K562 (cell line): ENCODE data around the gene WDR46. TPM values are rescaled to one million over a fixed set of nuclear protein-coding genes. Genes with fewer than 3 reads are reported as not detected.

ENCODE experiments used
- CHD4 ChIP-seq: fragments of 200-600 bp; sonication (generic); IDR thresholded peaks from 3 replicates; pipeline ENCODE4 v1.6.1; 2012; ENCODE audit warnings: low read depth, mild to moderate bottlenecking, mixed read lengths, low read length, inconsistent platforms; ENCODE audit not compliant: insufficient read depth, insufficient replicate concordance, poor library complexity, severe bottlenecking
- CTBP1 ChIP-seq: fragments of 450-650 bp; IDR thresholded peaks from 2 replicates; pipeline ENCODE4 v1.6.1; 2016; ENCODE audit warnings: borderline replicate concordance
- ELK3 ChIP-seq: fragments of 450-650 bp; formaldehyde crosslinking; IDR thresholded peaks from 2 replicates; pipeline ENCODE4 v1.4.0; 2020; ENCODE audit warnings: mild to moderate bottlenecking
- FOXP1 ChIP-seq: sonication (generic); formaldehyde crosslinking; IDR thresholded peaks from 2 replicates; pipeline ENCODE4 v1.8.0; 2022; ENCODE audit warnings: mild to moderate bottlenecking, missing genetic modification reagents
- HMG20A ChIP-seq: fragments of 450-650 bp; formaldehyde crosslinking; conservative IDR thresholded peaks from 2 replicates; pipeline ENCODE4 v1.4.0; 2020; ENCODE audit warnings: mild to moderate bottlenecking, mixed read lengths
- KLF13 ChIP-seq: fragments of 450-650 bp; IDR thresholded peaks from 2 replicates; pipeline ENCODE4 v1.6.1; 2016; ENCODE audit warnings: missing genetic modification characterization, low read depth, mild to moderate bottlenecking, missing compliant biosample characterization, moderate library complexity, borderline replicate concordance
- NCOA6 ChIP-seq: fragments of 450-650 bp; IDR thresholded peaks from 2 replicates; pipeline ENCODE4 v1.6.1; 2017; ENCODE audit warnings: mild to moderate bottlenecking
- PCBP1 ChIP-seq: fragments of 200-400 bp; formaldehyde crosslinking; IDR thresholded peaks from 2 replicates; pipeline ENCODE4 v1.6.1; 2018; ENCODE audit warnings: mild to moderate bottlenecking, low read depth, low read length; ENCODE audit not compliant: poor library complexity, severe bottlenecking
- POLR2B ChIP-seq: fragments of 450-650 bp; IDR thresholded peaks from 2 replicates; pipeline ENCODE4 v1.6.1; 2018; ENCODE audit warnings: low read depth; ENCODE audit not compliant: partially characterized antibody
- STAT5B ChIP-seq: fragments of 250-450 bp; sonication (Bioruptor Pico); IDR thresholded peaks from 2 replicates; pipeline ENCODE4 v1.8.0; 2021; ENCODE audit warnings: mild to moderate bottlenecking, inconsistent platforms
- TAF1 ChIP-seq: IDR thresholded peaks from 2 replicates; pipeline ENCODE4 v1.6.1; 2011; ENCODE audit warnings: mild to moderate bottlenecking, low read length, moderate library complexity; ENCODE audit not compliant: insufficient read depth, control insufficient read depth, severe bottlenecking; ENCODE audit errors: extremely low read depth
- ZNF395 ChIP-seq: fragments of 200-800 bp; sonication (Bioruptor generic); IDR thresholded peaks from 2 replicates; pipeline ENCODE4 v1.6.1; 2017; ENCODE audit warnings: missing genetic modification characterization, missing compliant biosample characterization
- ZNF436 ChIP-seq: fragments of 250-450, 450-650 bp; sonication (Bioruptor Pico); formaldehyde crosslinking; IDR thresholded peaks from 2 replicates; pipeline ENCODE4 v1.7.0; 2020; ENCODE audit warnings: mild to moderate bottlenecking
- ZNF830 ChIP-seq: fragments of 250-450 bp; sonication (Bioruptor Pico); IDR thresholded peaks from 2 replicates; pipeline ENCODE4 v1.5.0; 2021; ENCODE audit warnings: mild to moderate bottlenecking
- polyA plus RNA-seq, 8 experiments: library from polyadenylated mRNA; depleted of rRNA in 4 of 8; stranded (reverse) in 5 of 8; unstranded in 3 of 8; fragments of >200 nt; fragmentation: Nextera tagmentation in 2 of 8; fragmentation: Illumina TruSeq in 1 of 8; extraction: Ambion mirVana in 2 of 8; extraction: Trizol in 1 of 8; gene quantifications; 2 replicates each; pipeline versions ENCODE4 v1.2.1 to v1.2.3, GENCODE V29; 2011 to 2014; ENCODE audit warnings: inconsistent platforms in 1 of 8, missing spikeins in 1 of 8
- total RNA-seq, 7 experiments: library from RNA; depleted of rRNA in 6 of 7; stranded (reverse); fragments of >200 nt in 6 of 7; fragmentation: Illumina TruSeq in 2 of 7; extraction: Trizol in 2 of 7; gene quantifications; 2 replicates each; pipeline versions ENCODE4 v1.2.1 to v1.2.3, GENCODE V29; 2011 to 2021; ENCODE audit warnings: low replicate concordance in 1 of 7
- TF ChIP-seq, protein P1 (sequence below): fragments of 450-650 bp; IDR thresholded peaks from one replicate; pipeline ENCODE4 v1.6.1; 2018; ENCODE audit warnings: mild to moderate bottlenecking, moderate library complexity; ENCODE audit not compliant: partially characterized antibody
- TF ChIP-seq, protein P2 (sequence below): sonication (generic); formaldehyde crosslinking; IDR thresholded peaks from 2 replicates; pipeline ENCODE4 v1.9.0; 2022; ENCODE audit warnings: mild to moderate bottlenecking, missing genetic modification reagents
- TF ChIP-seq, protein P3 (sequence below), 2 experiments: fragments of 450-650 bp; IDR thresholded peaks; 2 replicates each; pipeline ENCODE4 v1.6.1; 2018; ENCODE audit warnings: mild to moderate bottlenecking in 2 of 2, low read depth in 1 of 2; ENCODE audit not compliant: partially characterized antibody in 2 of 2

Gene WDR46
- total and polyA plus RNA-seq, 9 of the 15 experiments (the other 6 are each of a cell fraction or from before 2014, with no cell fraction given): 8.9 to 146 (median 93.1) TPM

DNA sequence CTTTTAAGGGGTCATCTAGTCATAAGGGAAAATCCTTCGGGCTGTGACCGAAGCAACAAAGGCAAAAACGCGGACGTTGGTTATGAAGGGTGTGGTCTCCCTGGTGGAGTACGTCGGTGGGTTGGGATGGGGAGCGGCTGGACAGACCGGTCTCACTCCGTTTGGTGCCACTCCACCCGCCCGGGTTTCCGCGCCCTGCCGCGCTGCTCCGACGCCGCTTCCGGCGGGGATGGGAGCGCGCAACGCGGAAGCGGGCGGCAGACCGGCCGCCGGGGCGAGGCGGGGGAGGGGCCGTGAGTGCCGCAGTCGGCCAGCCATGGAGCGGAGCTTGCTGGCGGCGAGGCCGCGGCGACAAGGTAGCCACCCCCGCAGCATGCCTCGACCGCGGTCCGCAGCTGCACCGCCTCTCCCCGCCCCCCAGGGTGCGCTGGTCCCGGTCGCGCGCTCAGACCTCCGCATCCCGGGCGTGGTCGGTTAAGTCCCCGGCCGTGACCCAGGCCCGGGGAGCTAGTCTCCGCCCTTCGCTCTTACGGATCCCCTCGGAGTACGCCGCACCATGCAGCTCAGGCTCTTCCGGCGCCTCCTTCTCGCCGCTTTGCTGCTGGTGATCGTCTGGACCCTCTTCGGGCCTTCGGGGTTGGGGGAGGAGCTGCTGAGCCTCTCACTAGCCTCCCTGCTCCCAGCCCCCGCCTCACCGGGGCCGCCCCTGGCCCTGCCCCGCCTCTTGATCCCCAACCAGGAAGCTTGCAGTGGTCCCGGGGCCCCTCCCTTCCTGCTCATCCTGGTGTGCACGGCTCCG lies 12.0 kb downstream of the WDR46 start, which contains the start of gene B3GALT4 (continued):
- peak; percentile 98 for TF ChIP-seq PCBP1
- no peak for TF ChIP-seq HMG20A
- TF ChIP-seq POLR2B: peak; percentile 78
- peak; percentile 81; the same call in 1 of the 2 replicates for TF ChIP-seq FOXP1 (CRISPR knock-in tag)
- peak; percentile 100 for TF ChIP-seq CTBP1
- TF ChIP-seq KLF13 (tag): peak; percentile 84; the same call in 1 of the 2 replicates
- peak; percentile 88 for TF ChIP-seq ZNF830
- no peak for TF ChIP-seq CHD4
- TF ChIP-seq, protein P1, sequence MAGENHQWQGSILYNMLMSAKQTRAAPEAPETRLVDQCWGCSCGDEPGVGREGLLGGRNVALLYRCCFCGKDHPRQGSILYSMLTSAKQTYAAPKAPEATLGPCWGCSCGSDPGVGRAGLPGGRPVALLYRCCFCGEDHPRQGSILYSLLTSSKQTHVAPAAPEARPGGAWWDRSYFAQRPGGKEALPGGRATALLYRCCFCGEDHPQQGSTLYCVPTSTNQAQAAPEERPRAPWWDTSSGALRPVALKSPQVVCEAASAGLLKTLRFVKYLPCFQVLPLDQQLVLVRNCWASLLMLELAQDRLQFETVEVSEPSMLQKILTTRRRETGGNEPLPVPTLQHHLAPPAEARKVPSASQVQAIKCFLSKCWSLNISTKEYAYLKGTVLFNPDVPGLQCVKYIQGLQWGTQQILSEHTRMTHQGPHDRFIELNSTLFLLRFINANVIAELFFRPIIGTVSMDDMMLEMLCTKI: no peak
- TF ChIP-seq, protein P2, sequence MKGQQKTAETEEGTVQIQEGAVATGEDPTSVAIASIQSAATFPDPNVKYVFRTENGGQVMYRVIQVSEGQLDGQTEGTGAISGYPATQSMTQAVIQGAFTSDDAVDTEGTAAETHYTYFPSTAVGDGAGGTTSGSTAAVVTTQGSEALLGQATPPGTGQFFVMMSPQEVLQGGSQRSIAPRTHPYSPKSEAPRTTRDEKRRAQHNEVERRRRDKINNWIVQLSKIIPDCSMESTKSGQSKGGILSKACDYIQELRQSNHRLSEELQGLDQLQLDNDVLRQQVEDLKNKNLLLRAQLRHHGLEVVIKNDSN (CRISPR knock-in tag): no peak
- peak; percentile 70 for TF ChIP-seq TAF1
- peak; percentile 72; the same call in 1 of the 2 replicates for TF ChIP-seq ELK3 (CRISPR knock-in tag)
- TF ChIP-seq STAT5B: no peak
- TF ChIP-seq, protein P3, sequence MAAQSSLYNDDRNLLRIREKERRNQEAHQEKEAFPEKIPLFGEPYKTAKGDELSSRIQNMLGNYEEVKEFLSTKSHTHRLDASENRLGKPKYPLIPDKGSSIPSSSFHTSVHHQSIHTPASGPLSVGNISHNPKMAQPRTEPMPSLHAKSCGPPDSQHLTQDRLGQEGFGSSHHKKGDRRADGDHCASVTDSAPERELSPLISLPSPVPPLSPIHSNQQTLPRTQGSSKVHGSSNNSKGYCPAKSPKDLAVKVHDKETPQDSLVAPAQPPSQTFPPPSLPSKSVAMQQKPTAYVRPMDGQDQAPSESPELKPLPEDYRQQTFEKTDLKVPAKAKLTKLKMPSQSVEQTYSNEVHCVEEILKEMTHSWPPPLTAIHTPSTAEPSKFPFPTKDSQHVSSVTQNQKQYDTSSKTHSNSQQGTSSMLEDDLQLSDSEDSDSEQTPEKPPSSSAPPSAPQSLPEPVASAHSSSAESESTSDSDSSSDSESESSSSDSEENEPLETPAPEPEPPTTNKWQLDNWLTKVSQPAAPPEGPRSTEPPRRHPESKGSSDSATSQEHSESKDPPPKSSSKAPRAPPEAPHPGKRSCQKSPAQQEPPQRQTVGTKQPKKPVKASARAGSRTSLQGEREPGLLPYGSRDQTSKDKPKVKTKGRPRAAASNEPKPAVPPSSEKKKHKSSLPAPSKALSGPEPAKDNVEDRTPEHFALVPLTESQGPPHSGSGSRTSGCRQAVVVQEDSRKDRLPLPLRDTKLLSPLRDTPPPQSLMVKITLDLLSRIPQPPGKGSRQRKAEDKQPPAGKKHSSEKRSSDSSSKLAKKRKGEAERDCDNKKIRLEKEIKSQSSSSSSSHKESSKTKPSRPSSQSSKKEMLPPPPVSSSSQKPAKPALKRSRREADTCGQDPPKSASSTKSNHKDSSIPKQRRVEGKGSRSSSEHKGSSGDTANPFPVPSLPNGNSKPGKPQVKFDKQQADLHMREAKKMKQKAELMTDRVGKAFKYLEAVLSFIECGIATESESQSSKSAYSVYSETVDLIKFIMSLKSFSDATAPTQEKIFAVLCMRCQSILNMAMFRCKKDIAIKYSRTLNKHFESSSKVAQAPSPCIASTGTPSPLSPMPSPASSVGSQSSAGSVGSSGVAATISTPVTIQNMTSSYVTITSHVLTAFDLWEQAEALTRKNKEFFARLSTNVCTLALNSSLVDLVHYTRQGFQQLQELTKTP (IDR thresholded peaks at IDR 0.05; ENCODE audit: low read depth in 1 of 2, partially characterized antibody in 2 of 2): no peak
- TF ChIP-seq NCOA6: peak; percentile 20; the same call in 1 of the 2 replicates
- peak; percentile 60 for TF ChIP-seq ZNF395 (CRISPR knock-in tag)
- TF ChIP-seq ZNF436 (CRISPR knock-in tag): no peak; the same call in none of the 2 replicates
